Measurements from ENCODE around the gene ADAM12.

DNA sequence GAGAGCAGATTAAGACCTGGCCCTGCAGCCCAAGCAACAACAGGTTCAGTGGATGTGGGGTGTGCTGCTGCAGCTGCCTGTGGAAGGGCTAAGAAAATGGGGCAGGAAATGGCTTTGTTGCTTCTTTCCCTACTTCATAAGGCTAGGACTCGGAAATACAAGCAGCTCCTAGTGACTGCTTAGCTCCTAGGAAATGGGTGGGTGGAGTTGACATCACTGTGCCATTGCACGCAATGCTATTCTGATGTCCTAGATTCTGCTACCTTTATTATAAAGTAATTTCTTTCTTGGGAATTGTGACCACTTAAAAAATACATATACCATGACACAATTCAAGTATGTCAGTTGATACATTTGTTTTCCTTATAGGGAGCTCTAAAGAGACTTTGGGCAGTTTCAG lies 336.1 kb downstream of the ADAM12 start:
- TF ChIP-seq, protein P1, sequence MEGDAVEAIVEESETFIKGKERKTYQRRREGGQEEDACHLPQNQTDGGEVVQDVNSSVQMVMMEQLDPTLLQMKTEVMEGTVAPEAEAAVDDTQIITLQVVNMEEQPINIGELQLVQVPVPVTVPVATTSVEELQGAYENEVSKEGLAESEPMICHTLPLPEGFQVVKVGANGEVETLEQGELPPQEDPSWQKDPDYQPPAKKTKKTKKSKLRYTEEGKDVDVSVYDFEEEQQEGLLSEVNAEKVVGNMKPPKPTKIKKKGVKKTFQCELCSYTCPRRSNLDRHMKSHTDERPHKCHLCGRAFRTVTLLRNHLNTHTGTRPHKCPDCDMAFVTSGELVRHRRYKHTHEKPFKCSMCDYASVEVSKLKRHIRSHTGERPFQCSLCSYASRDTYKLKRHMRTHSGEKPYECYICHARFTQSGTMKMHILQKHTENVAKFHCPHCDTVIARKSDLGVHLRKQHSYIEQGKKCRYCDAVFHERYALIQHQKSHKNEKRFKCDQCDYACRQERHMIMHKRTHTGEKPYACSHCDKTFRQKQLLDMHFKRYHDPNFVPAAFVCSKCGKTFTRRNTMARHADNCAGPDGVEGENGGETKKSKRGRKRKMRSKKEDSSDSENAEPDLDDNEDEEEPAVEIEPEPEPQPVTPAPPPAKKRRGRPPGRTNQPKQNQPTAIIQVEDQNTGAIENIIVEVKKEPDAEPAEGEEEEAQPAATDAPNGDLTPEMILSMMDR (IDR thresholded peaks at IDR 0.05; ENCODE audit: borderline replicate concordance, extremely low read depth, low read length, poor library complexity, severe bottlenecking) = no peak
- no peak for TF ChIP-seq EZH2 (IDR thresholded peaks at IDR 0.05; ENCODE audit: borderline replicate concordance, low read depth, low read length, severe bottlenecking)
